ENCODE data around the gene NBAS. TPM values are rescaled to one million over a fixed set of nuclear protein-coding genes. Genes with fewer than 3 reads are reported as not detected.
A peak's percentile ranks its signal among the peaks of the same experiment; 100 is the strongest.

Gene NBAS
- total RNA-seq, 1 experiment from 2014 or later: 44.2 TPM

DNA sequence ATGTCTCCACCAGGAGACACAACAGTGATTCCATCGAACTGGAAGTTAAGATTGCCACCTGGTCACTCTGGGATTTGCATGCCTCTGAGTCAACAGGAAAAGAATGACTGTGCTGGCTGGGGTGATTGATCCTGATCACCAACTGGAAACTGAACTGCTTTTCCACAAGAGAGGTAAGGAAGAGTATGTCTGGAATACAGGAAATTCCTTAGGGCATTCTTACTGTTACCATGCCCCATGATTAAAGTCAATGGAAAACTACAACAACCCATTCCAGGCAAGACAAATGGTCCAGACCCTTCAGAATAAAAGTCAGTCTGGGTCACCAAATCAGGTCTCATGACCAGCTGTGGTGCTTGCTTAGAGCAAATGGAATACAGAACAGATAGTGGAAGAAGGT, 18.5 kb upstream of the NBAS start:
- Histone ChIP-seq H3K9me3 (replicated peaks) (peaks cover 3% of the 10 kb centered on the region; the same call in 1 of the 2 replicates), H3K27ac (no peak overlapping the region), H3K36me3 (no peaks in the 10 kb centered on the region), H3K4me3 (no peak overlapping the region), H3K27me3 (no peaks in the 10 kb centered on the region), H3K4me1 (no peaks in the 10 kb centered on the region)
- DNase-seq: peak in 1 of 2 experiments; percentile 8

DNA sequence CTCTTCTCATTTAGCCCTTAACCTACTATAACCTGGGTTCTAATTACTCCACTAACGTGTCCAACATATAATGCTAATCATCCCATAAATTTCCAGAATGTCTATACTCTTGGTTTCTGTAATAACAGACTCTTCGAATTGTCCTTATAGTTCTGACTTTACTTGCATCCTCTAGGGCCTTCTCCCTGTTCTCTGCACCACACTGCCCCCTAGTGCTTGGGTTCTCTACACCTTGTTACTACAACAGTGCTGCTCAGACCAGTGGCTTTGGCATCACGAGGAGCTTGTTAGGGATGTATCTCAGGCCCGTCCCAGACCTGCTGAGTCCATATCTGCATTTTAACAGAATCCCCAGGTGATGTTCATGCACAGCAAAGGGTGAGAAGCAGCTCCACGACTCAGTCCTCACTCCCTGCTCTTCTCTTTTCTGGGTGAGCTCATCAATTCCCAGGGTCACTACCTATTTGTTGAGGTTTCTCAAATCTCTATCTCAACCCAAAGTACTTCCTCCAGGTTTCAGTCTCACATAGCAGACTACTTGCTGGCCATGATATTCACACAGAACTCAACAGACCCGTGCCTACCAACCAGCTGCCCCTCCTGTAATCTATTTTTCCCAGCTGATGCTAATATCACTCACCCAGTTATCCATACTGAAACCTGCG, 16.1 kb upstream of the NBAS start:
- Histone ChIP-seq H3K27ac (no peak overlapping the region), H3K9me3 (replicated peaks) (no peaks in the 10 kb centered on the region), H3K36me3 (no peaks in the 10 kb centered on the region), H3K27me3 (no peaks in the 10 kb centered on the region), H3K4me3 (no peak overlapping the region), H3K4me1 (no peaks in the 10 kb centered on the region)
- peak; percentile 90 to 95 for DNase-seq

GRCh38 chr2:15571729-15572128, 10.6 kb upstream of the NBAS start:
- DNase-seq: no peak
- no peaks in the 10 kb centered on the region for H3K36me3 ChIP-seq
- no peaks in the 10 kb centered on the region for H3K9me3 ChIP-seq (replicated peaks)
- no peak overlapping the region for H3K4me3 ChIP-seq
- no peak overlapping the region for H3K27ac ChIP-seq
- H3K27me3 ChIP-seq: no peaks in the 10 kb centered on the region
- 0 out of 2 replicates have a peak, but pooled peaks cover 3% of the 10 kb centered on the region for H3K4me1 ChIP-seq

- Histone ChIP-seq H3K9me3 (replicated peaks) (no peaks in the 10 kb centered on the region), H3K27ac (peak overlapping the region; percentile 59), H3K4me1 (0 out of 2 replicates have a peak, but pooled peaks cover 3% of the 10 kb centered on the region), H3K36me3 (no peaks in the 10 kb centered on the region), H3K4me3 (peak overlapping the region; percentile 47), H3K27me3 (no peaks in the 10 kb centered on the region)
- DNase-seq: peak; percentile 48 to 76
Measured at GRCh38 chr2:15570104-15570503, 9.0 kb upstream of the NBAS start.

GRCh38 chr2:15568874-15569273, 7.7 kb upstream of the NBAS start:
- Histone ChIP-seq H3K4me1 (0 out of 2 replicates have a peak, but pooled peaks cover 3% of the 10 kb centered on the region), H3K27ac (no peak overlapping the region), H3K4me3 (no peak overlapping the region), H3K9me3 (replicated peaks) (no peaks in the 10 kb centered on the region), H3K27me3 (no peaks in the 10 kb centered on the region), H3K36me3 (no peaks in the 10 kb centered on the region)
- DNase-seq: no peak

DNA sequence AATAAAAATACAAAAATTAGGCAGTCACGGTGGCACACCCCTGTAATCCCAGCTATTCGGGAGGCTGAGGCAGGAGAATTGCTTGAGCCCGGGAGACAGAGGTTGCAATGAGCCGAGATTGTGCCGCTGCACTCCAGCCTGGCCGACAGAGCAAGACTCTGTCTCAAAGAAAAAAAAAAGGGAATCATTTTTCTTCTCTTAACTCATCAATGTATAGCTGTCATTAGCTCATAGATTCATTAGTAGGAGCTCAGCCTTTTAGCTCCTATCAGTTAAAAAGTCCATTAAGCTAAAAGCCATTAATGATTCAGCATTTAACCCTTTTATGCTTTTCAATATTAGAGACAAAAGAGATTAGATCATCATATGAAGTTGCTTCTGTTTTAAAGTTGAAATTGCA, 5.8 kb upstream of the NBAS start:
- Histone ChIP-seq H3K27me3 (no peaks in the 10 kb centered on the region), H3K27ac (no peak overlapping the region), H3K9me3 (replicated peaks) (no peaks in the 10 kb centered on the region), H3K36me3 (no peaks in the 10 kb centered on the region), H3K4me1 (peaks cover 15% of the 10 kb centered on the region; the same call in 1 of the 2 replicates), H3K4me3 (no peak overlapping the region)
- no peak for DNase-seq

DNA sequence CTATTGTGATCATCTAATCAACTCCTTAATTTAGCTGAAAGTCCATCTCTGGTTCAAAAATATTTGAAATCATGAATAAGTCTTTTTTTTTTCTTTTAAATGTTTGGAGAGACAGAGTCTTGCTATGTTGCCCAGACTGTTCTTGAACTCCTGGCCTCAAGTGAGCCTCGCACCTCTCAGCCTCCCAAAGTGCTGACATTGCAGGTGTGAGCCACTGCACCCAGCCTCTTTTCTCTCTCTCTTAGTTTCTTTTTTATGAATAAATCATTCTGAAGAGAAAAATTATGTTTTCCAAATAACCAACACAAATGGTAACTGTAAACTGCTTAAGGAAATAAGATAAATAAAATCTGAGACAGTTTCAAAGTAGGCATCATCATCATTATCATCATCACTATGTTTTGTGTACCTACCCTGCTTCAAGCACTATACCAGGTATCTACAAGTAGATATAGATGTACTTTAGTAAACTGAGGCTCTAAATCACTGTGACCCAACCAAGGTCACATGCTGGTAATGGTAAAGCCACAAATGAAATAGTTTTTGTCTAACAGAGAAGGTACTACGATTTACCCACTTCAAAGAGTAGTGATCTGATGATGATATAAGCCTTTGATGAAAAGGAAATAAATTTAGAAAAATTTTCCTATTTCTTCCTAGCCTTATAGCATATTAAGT, 5.0 kb upstream of the NBAS start:
- no peaks in the 10 kb centered on the region for H3K27me3 ChIP-seq
- H3K4me3 ChIP-seq: no peak overlapping the region
- DNase-seq: no peak
- H3K4me1 ChIP-seq: peaks cover 15% of the 10 kb centered on the region; the same call in 1 of the 2 replicates
- no peaks in the 10 kb centered on the region for H3K9me3 ChIP-seq (replicated peaks)
- H3K36me3 ChIP-seq: no peaks in the 10 kb centered on the region
- H3K27ac ChIP-seq: no peak overlapping the region

DNA sequence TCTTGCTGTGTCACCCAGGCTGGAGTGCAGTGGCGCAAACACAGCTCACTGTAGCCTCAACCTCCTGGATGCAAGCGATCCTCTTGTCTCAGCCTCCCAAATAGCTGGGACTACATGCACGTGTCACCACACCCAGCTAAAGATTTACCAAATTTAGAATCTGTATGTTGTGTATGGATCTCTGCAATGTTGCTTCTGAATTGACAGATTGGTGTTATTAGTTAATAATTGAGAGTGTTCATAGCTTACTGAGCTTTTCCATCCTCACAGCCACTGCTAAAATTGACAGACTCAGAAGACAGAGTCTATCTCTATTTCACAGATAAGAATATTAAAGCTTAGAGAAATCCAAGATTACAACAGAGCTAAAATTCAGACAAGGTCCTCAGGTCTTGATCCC, 4.3 kb upstream of the NBAS start:
- no peaks in the 10 kb centered on the region for H3K9me3 ChIP-seq (replicated peaks)
- peaks cover 15% of the 10 kb centered on the region; the same call in 1 of the 2 replicates for H3K4me1 ChIP-seq
- no peak for DNase-seq
- H3K36me3 ChIP-seq: no peaks in the 10 kb centered on the region
- no peaks in the 10 kb centered on the region for H3K27me3 ChIP-seq
- no peak overlapping the region for H3K4me3 ChIP-seq
- H3K27ac ChIP-seq: no peak overlapping the region

DNA sequence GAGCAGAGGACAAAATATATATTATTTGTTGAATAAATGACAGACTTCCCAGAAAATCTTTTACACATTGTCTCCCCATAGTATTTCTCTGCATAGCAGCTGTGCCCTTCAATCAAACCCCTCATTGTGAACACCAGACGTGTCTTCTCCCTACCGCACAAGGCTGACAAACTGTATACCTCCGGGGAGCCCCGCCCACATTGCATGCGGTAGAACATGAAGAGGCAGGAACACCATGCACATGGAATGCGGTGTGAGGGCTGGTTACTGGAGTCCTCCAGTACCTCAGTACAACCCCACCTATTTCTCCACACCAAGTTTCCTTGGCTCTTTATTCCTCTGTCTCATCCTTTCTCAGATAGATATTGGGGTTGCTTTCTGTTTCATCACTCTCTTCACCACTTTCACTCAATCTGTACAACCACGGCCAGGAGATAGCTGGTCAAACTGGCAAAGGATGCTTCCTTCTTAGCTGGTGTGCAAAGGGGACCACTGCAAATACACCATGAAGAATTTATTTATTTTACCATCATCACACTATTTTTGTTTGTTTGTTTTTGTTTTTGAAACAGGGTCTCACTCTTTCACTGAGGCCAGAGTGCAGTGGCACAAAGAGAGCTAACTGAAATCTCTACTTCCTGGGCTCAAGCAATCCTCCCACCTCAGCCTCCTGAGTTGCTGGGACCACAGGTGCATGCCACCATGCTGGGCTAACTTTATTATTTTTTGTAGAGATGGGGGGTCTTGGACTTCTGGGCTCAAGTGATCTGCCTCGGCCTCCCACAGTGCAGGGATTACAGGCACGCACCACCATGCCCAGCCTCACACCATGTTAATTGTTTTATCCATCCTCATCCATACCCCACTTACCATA, 2.3 kb upstream of the NBAS start:
- Histone ChIP-seq H3K9me3 (replicated peaks) (no peaks in the 10 kb centered on the region), H3K4me1 (peaks cover 17% of the 10 kb centered on the region), H3K36me3 (no peaks in the 10 kb centered on the region), H3K27ac (peak overlapping the region; percentile 83; the same call in 1 of the 2 replicates), H3K4me3 (peak overlapping the region; percentile 17), H3K27me3 (no peaks in the 10 kb centered on the region)
- DNase-seq: peak; percentile 79 to 85

GRCh38 chr2:15562354-15563031, 1.4 kb upstream of the NBAS start:
- H3K27ac ChIP-seq: peak overlapping the region; percentile 83
- H3K4me1 ChIP-seq: peaks cover 17% of the 10 kb centered on the region
- no peaks in the 10 kb centered on the region for H3K27me3 ChIP-seq
- no peaks in the 10 kb centered on the region for H3K9me3 ChIP-seq (replicated peaks)
- peak in 1 of 2 experiments; percentile 6 for DNase-seq
- peak overlapping the region; percentile 77 for H3K4me3 ChIP-seq
- H3K36me3 ChIP-seq: no peaks in the 10 kb centered on the region

GRCh38 chr2:15561574-15562344, 625 bp upstream of the NBAS start:
- H3K27ac ChIP-seq: peak overlapping the region; percentile 83
- H3K4me3 ChIP-seq: peak overlapping the region; percentile 77
- no peaks in the 10 kb centered on the region for H3K27me3 ChIP-seq
- peaks cover 17% of the 10 kb centered on the region for H3K4me1 ChIP-seq
- H3K9me3 ChIP-seq (replicated peaks): no peaks in the 10 kb centered on the region
- peak; percentile 40 to 71 for DNase-seq
- H3K36me3 ChIP-seq: no peaks in the 10 kb centered on the region

GRCh38 chr2:15560140-15560987, 770 bp downstream of the NBAS start:
- Histone ChIP-seq H3K9me3 (replicated peaks) (no peaks in the 10 kb centered on the region), H3K27ac (0 out of 2 replicates have a peak overlapping the region, but pooled peaks have one; percentile 2), H3K4me1 (peaks cover 17% of the 10 kb centered on the region), H3K36me3 (no peaks in the 10 kb centered on the region; the same call in 1 of the 2 replicates), H3K27me3 (no peaks in the 10 kb centered on the region), H3K4me3 (peak overlapping the region; percentile 77)
- DNase-seq: peak; percentile 27 to 53
